K562 (cell line): ENCODE measurements around the gene JDP2. TPM values are rescaled to one million over a fixed set of nuclear protein-coding genes. Genes with fewer than 3 reads are reported as not detected.
A peak's percentile ranks its signal among the peaks of the same experiment; 100 is the strongest.

Source experiments
- ATAC-seq: fragments of 200-7000 bp; cut with Tn5 transposase; 3 replicates; pipeline ENCODE4 v1.9.1; 2020; ENCODE audit warnings: moderate library complexity
- BruUV-seq: library from RNA; stranded (reverse); fragments of 400-500 nt; replicated peaks from 2 replicates; lab custom pipeline; 2021; lab: Mats Ljungman, UMichigan
- CTCF ChIA-PET: fragments of 300-600 bp; formaldehyde crosslinking; extraction: SDS; loops from one replicate; lab custom pipeline; 2021; ENCODE audit warnings: low intra/inter-chr PET ratio; lab: Yijun Ruan, JAX
- POLR2A ChIA-PET: fragments of 300-600, 350-650 bp; sonication (Branson Sonifier 250); formaldehyde crosslinking; extraction: SDS; loops from one replicate; lab custom pipeline; 2021; ENCODE audit warnings: antibody characterized with exemption, inconsistent platforms; lab: Yijun Ruan, JAX
- DNase-seq, 4 experiments: peaks; one replicate each; pipeline versions ENCODE4 v3.0.0 to v3.0.0-alpha.2; 2011 to 2018; ENCODE audit warnings: low spot score in 3 of 4, mixed read lengths in 3 of 4; ENCODE audit errors: extremely low read depth in 1 of 4
- FAIRE-seq: peaks from 2 replicates; lab custom pipeline; 2011; peaks lifted over from hg19 to GRCh38; lab: Jason Lieb, UNC
- H2AFZ ChIP-seq: 2 replicates; pipeline ENCODE4 v1.6.0; 2011; ENCODE audit warnings: low read depth, low read length, control low read depth, inconsistent platforms
- H3K27ac ChIP-seq: fragments of 200-600 bp; 3 replicates; pipeline ENCODE4 v1.8.0; 2011; ENCODE audit warnings: low read depth, mild to moderate bottlenecking, control low read depth, inconsistent platforms, low read length, moderate library complexity, mixed read lengths; ENCODE audit errors: extremely low read depth
- H3K27me3 ChIP-seq, 2 experiments: fragments of 300-600 bp in 1 of 2; 2 replicates in 1 of 2; 3 replicates in 1 of 2; pipeline versions ENCODE4 v1.6.0 to v1.8.0; 2011; ENCODE audit warnings: inconsistent platforms in 2 of 2, low read length in 2 of 2, mild to moderate bottlenecking in 1 of 2, mixed read lengths in 1 of 2, moderate library complexity in 1 of 2; ENCODE audit not compliant: control insufficient read depth in 2 of 2, insufficient read depth in 2 of 2
- H3K36me3 ChIP-seq: fragments of 300-600 bp; 3 replicates; pipeline ENCODE4 v1.8.0; 2011; ENCODE audit warnings: mild to moderate bottlenecking, low read length, inconsistent platforms; ENCODE audit not compliant: control insufficient read depth, insufficient read depth
- H3K4me1 ChIP-seq, 2 experiments: fragments of 200-600 bp in 1 of 2; replicated peaks in 1 of 2; 2 replicates in 1 of 2; 3 replicates in 1 of 2; pipeline versions ENCODE4 v1.5.1 to v1.8.0; 2011; ENCODE audit warnings: inconsistent platforms in 2 of 2, low read length in 2 of 2, mild to moderate bottlenecking in 1 of 2, mixed read lengths in 1 of 2, moderate library complexity in 1 of 2; ENCODE audit not compliant: control insufficient read depth in 2 of 2, insufficient read depth in 2 of 2
- H3K4me2 ChIP-seq: 2 replicates; pipeline ENCODE4 v1.6.1; 2011; ENCODE audit warnings: low read length, control low read depth, inconsistent platforms, mixed read lengths; ENCODE audit not compliant: insufficient read depth
- H3K4me3 ChIP-seq: fragments of 200-600 bp; sonication (generic), shearing (Covaris generic); 2 replicates; pipeline ENCODE4 v1.5.1; 2016; ENCODE audit warnings: control low read depth, inconsistent platforms
- H3K79me2 ChIP-seq: fragments of 200-600 bp; 3 replicates; pipeline ENCODE4 v1.8.0; 2011; ENCODE audit warnings: low read length, inconsistent platforms; ENCODE audit not compliant: control insufficient read depth, insufficient read depth
- H3K9ac ChIP-seq, 2 experiments: 2 replicates each; pipeline versions ENCODE4 v1.6.0 to v1.6.1; 2011; ENCODE audit warnings: low read depth in 2 of 2, low read length in 2 of 2, control low read depth in 1 of 2, inconsistent platforms in 1 of 2, mild to moderate bottlenecking in 1 of 2, mixed read lengths in 1 of 2; ENCODE audit not compliant: insufficient read depth in 1 of 2
- H3K9me1 ChIP-seq: one replicate; pipeline ENCODE4 v1.6.0; 2011; ENCODE audit warnings: inconsistent platforms, mild to moderate bottlenecking, low read length, moderate library complexity; ENCODE audit not compliant: control insufficient read depth, insufficient read depth
- H3K9me3 ChIP-seq: replicated peaks from 2 replicates; pipeline ENCODE4 v1.5.1; 2011; ENCODE audit warnings: low read depth, low read length, inconsistent platforms; ENCODE audit not compliant: control insufficient read depth, insufficient read depth
- H4K20me1 ChIP-seq: replicated peaks from 2 replicates; pipeline ENCODE4 v1.6.1; 2011; ENCODE audit warnings: low read length, inconsistent platforms, mixed read lengths; ENCODE audit not compliant: control insufficient read depth, insufficient read depth
- CBFA2T3 ChIP-seq: fragments of 450-650 bp; IDR thresholded peaks from 2 replicates; pipeline ENCODE4 v1.6.1; 2017
- CEBPB ChIP-seq: fragments of 450-650 bp; IDR thresholded peaks from 2 replicates; pipeline ENCODE4 v1.6.1; 2016; ENCODE audit warnings: missing genetic modification characterization, missing compliant biosample characterization
- CLOCK ChIP-seq: fragments of 250-450 bp; sonication (Bioruptor Pico); IDR thresholded peaks from 2 replicates; pipeline ENCODE4 v1.4.0; 2020; ENCODE audit warnings: mild to moderate bottlenecking, moderate library complexity, borderline replicate concordance
- ESRRA ChIP-seq: fragments of 450-650 bp; IDR thresholded peaks from 2 replicates; pipeline ENCODE4 v1.6.1; 2014; ENCODE audit warnings: low read depth, mild to moderate bottlenecking, moderate library complexity, borderline replicate concordance
- FOXK2 ChIP-seq, 2 experiments: fragments of 450-650 bp; IDR thresholded peaks in 1 of 2; conservative IDR thresholded peaks in 1 of 2; 2 replicates each; pipeline ENCODE4 v1.6.1; 2016; ENCODE audit warnings: low read depth in 2 of 2, mild to moderate bottlenecking in 1 of 2
- SIRT6 ChIP-seq: IDR thresholded peaks from one replicate; pipeline ENCODE4 v1.6.1; 2012; ENCODE audit warnings: low read depth, mild to moderate bottlenecking, control low read depth, inconsistent platforms, low read length, moderate library complexity
- WGBS: fragments of 100-300 bp; shearing (Covaris generic); methylation state at CpG from one replicate; pipeline ENCODE4 v1.1.6; 2016; ENCODE audit warnings: low coverage, mixed read lengths; ENCODE audit not compliant: insufficient coverage; ENCODE audit errors: missing lambda C conversion rate; 5-methylcytosine and 5-hydroxymethylcytosine counted together
- in situ Hi-C: fragments of 300-500 bp; cut with MboI; formaldehyde crosslinking; loops from 4 replicates; pipeline ENCODE4 v1.15.0; 2018; ENCODE audit warnings: inconsistent platforms, mixed read lengths
- intact Hi-C: fragments of 100-400 bp; cut with micrococcal nuclease; formaldehyde crosslinking; loops from 2 replicates; pipeline ENCODE4 v1.14.2; 2022
- polyA plus RNA-seq, 8 experiments: library from polyadenylated mRNA; depleted of rRNA in 4 of 8; stranded (reverse) in 5 of 8; unstranded in 3 of 8; fragments of >200 nt; fragmentation: Nextera tagmentation in 2 of 8; fragmentation: Illumina TruSeq in 1 of 8; extraction: Ambion mirVana in 2 of 8; extraction: Trizol in 1 of 8; gene quantifications; 2 replicates each; pipeline versions ENCODE4 v1.2.1 to v1.2.3, GENCODE V29; 2011 to 2014; ENCODE audit warnings: inconsistent platforms in 1 of 8, missing spikeins in 1 of 8
- total RNA-seq, 7 experiments: library from RNA; depleted of rRNA in 6 of 7; stranded (reverse); fragments of >200 nt in 6 of 7; fragmentation: Illumina TruSeq in 2 of 7; extraction: Trizol in 2 of 7; gene quantifications; 2 replicates each; pipeline versions ENCODE4 v1.2.1 to v1.2.3, GENCODE V29; 2011 to 2021; ENCODE audit warnings: low replicate concordance in 1 of 7
- TF ChIP-seq, protein P1 (sequence below): fragments of 450-650 bp; IDR thresholded peaks from 2 replicates; pipeline ENCODE4 v1.7.0; 2016; ENCODE audit warnings: borderline replicate concordance
- TF ChIP-seq, protein P2 (sequence below), 3 experiments: IDR thresholded peaks in 2 of 3; conservative IDR thresholded peaks in 1 of 3; 2 replicates each; pipeline ENCODE4 v1.5.1; 2011 to 2012; ENCODE audit warnings: low read length in 3 of 3, mild to moderate bottlenecking in 3 of 3, control low read depth in 2 of 3, improper control_type of control experiment in 1 of 3, inconsistent platforms in 1 of 3, low read depth in 1 of 3, mixed read lengths in 1 of 3, moderate library complexity in 1 of 3; ENCODE audit not compliant: insufficient read depth in 2 of 3

Gene JDP2
- total and polyA plus RNA-seq, 9 of the 15 experiments (the other 6 are each of a cell fraction or from before 2014, with no cell fraction given), result 0.27 to 13.8 (median 3.1) TPM

- Histone ChIP-seq H3K4me2 (no peak overlapping the region), H3K27ac (no peak overlapping the region; the same call in 2 of the 3 replicates), H3K9me1 (no peaks in the 10 kb centered on the region), H3K79me2 (no peaks in the 10 kb centered on the region), H3K4me3 (no peak overlapping the region), H3K4me1 (peaks cover 19 to 36% of the 10 kb centered on the region in 2 experiments), H3K9me3 (no peaks in the 10 kb centered on the region), H3K36me3 (no peaks in the 10 kb centered on the region), H3K27me3 (no peaks in the 10 kb centered on the region), H3K9ac (no peak overlapping the region), H2AFZ (no peak overlapping the region), H4K20me1 (no peaks in the 10 kb centered on the region)
- intact Hi-C loops, result no loop called here
- in situ Hi-C loops, result no loop called here
- ATAC-seq, result no peak; the same call in 2 of the 3 replicates
- DNase-seq, result no peak
- 86% methylated on average over 11 of the region's 14 CpGs for WGBS
- no TSS peak for BruUV-seq
- FAIRE-seq, result no peak
- POLR2A ChIA-PET, result interaction anchor here (0.6 to 0.7 kb wide), 3 partner anchors 11 to 194 kb away, joined by 3 to 4 read pairs (median 3); no protein-coding TSS in a partner anchor
- TF ChIP-seq CLOCK (CRISPR knock-in tag), result no peak
- no peak for TF ChIP-seq CEBPB (tag)
- TF ChIP-seq SIRT6, result no peak
- TF ChIP-seq, protein P1, sequence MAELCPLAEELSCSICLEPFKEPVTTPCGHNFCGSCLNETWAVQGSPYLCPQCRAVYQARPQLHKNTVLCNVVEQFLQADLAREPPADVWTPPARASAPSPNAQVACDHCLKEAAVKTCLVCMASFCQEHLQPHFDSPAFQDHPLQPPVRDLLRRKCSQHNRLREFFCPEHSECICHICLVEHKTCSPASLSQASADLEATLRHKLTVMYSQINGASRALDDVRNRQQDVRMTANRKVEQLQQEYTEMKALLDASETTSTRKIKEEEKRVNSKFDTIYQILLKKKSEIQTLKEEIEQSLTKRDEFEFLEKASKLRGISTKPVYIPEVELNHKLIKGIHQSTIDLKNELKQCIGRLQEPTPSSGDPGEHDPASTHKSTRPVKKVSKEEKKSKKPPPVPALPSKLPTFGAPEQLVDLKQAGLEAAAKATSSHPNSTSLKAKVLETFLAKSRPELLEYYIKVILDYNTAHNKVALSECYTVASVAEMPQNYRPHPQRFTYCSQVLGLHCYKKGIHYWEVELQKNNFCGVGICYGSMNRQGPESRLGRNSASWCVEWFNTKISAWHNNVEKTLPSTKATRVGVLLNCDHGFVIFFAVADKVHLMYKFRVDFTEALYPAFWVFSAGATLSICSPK, result no peak
- peak; percentile 94 for TF ChIP-seq ESRRA
- no peak for TF ChIP-seq CBFA2T3
- TF ChIP-seq FOXK2 (conservative IDR thresholded peaks at IDR 0.05 in 1 of 2, IDR thresholded peaks at IDR 0.05 in 1 of 2; ENCODE audit: low read depth in 2 of 2), result no peak
- TF ChIP-seq, protein P2, sequence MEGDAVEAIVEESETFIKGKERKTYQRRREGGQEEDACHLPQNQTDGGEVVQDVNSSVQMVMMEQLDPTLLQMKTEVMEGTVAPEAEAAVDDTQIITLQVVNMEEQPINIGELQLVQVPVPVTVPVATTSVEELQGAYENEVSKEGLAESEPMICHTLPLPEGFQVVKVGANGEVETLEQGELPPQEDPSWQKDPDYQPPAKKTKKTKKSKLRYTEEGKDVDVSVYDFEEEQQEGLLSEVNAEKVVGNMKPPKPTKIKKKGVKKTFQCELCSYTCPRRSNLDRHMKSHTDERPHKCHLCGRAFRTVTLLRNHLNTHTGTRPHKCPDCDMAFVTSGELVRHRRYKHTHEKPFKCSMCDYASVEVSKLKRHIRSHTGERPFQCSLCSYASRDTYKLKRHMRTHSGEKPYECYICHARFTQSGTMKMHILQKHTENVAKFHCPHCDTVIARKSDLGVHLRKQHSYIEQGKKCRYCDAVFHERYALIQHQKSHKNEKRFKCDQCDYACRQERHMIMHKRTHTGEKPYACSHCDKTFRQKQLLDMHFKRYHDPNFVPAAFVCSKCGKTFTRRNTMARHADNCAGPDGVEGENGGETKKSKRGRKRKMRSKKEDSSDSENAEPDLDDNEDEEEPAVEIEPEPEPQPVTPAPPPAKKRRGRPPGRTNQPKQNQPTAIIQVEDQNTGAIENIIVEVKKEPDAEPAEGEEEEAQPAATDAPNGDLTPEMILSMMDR (IDR thresholded peaks at IDR 0.05 in 2 of 3, conservative IDR thresholded peaks at IDR 0.05 in 1 of 3; ENCODE audit: insufficient read depth in 2 of 3, low read depth in 1 of 3, low read length in 3 of 3), result no peak
- CTCF ChIA-PET, result no interaction called here
Observed at GRCh38 chr14:75440733-75441477, 13.1 kb downstream of the JDP2 start.
